ENCODE results near the gene UPK1B. TPM values are rescaled to one million over a fixed set of nuclear protein-coding genes. Genes with fewer than 3 reads are reported as not detected.
"Not testable (repeated sequence)": the region's sequence is repeated elsewhere in the genome, so short reads cannot be mapped to it uniquely, and the experiment has no call there.

UPK1B gene
- total RNA-seq, 2 experiments from 2014 or later: not detected

GRCh38 chr3:119156868-119157267 lies 16.5 kb upstream of the UPK1B start:
- no peak overlapping the region for H3K27ac Mint-ChIP-seq
- POLR2A ChIA-PET: interaction anchor here (0.5 kb wide), 1 partner anchor 23 kb away, joined by 4 read pairs; no protein-coding TSS in a partner anchor

DNA sequence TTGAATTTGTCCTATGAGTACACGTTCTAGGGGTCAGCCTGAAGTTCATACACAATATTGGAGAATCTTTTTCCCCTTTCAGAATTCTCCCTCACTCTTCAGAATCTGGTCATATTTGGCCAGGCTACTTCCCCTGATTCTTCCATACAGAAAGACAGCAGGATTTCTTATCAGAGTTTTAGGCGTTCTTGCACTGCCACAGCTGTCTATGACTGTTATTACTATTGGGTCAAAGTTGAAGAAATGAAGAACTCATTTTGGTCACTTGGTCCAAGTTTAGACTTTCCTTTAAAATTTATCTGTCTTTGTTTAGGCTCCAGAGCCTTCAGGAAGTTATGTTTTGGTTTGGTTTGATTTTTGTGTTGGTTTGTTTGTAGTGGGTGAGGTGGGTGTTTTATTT lies 15.4 kb upstream of the UPK1B start:
- ATAC-seq (ENCODE audit: low read depth): no peak
- peaks cover 2% of the 10 kb centered on the region for H3K36me3 Mint-ChIP-seq
- peaks cover 10% of the 10 kb centered on the region for H3K9me3 Mint-ChIP-seq
- DNase-seq: no peak
- no peak overlapping the region for H3K27ac Mint-ChIP-seq
- H3K4me3 Mint-ChIP-seq: no peak overlapping the region
- H3K4me1 Mint-ChIP-seq: no peaks in the 10 kb centered on the region
- POLR2A ChIA-PET: no interaction called here
- H3K27me3 Mint-ChIP-seq: peaks cover 27% of the 10 kb centered on the region

More at GRCh38 chr3:119156868-119157267, 16.5 kb upstream of the UPK1B start:
- Mint-ChIP-seq H3K27me3 (peaks cover 24% of the 10 kb centered on the region), H3K9me3 (peaks cover 11% of the 10 kb centered on the region), H3K4me1 (no peaks in the 10 kb centered on the region), H3K36me3 (peaks cover 4% of the 10 kb centered on the region), H3K4me3 (no peak overlapping the region)
- ATAC-seq (ENCODE audit: low read depth) (no peak), DNase-seq (no peak)

DNA sequence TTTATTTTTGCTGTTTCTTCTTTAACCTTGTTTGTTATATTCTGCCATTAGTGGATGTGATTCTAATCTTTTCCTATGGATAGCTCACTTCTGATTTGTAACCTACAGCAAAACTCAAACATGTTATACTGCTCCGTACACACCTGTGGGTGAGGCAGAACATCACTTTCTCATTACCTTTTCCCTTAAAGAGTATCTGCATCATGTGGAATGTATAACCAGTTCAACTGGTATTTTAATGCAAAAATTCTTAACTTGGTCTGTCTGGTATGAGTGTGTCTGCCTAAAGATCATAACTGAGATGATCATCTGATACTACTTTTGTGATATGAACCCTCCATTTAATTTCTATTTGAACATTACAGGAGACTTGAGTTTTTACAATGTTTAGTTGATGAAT lies 13.0 kb upstream of the UPK1B start:
- H3K4me1 Mint-ChIP-seq: no peaks in the 10 kb centered on the region
- DNase-seq: no peak

DNA sequence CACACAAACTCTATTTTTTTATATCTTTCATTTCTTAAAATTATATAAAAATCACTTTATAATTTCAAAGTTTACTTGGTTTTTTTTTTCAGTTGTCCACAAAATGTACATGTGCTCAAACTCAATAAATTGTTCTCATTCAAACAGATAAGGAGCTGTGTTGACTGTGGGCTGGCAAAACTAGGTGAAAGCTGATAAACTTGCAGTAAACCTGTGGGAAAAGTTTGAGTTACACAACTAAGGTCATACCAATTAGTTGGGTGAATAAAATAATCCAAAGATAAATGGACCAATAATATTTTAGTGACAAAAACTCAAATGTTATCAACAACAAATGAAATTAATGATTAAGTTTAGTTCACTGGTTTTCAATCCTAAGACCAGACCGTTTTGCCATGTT lies 12.6 kb upstream of the UPK1B start:
- Mint-ChIP-seq H3K4me3 (no peak overlapping the region), H3K9me3 (peaks cover 2% of the 10 kb centered on the region), H3K27ac (no peak overlapping the region), H3K4me1 (no peaks in the 10 kb centered on the region), H3K36me3 (no peaks in the 10 kb centered on the region), H3K27me3 (peaks cover 14% of the 10 kb centered on the region)
- DNase-seq (no peak), ATAC-seq (ENCODE audit: low read depth) (no peak)
- POLR2A ChIA-PET: no interaction called here

More for the DNA sequence above, 13.0 kb upstream of the UPK1B start:
- Mint-ChIP-seq H3K27me3 (peaks cover 19% of the 10 kb centered on the region), H3K27ac (no peak overlapping the region), H3K9me3 (peaks cover 2% of the 10 kb centered on the region), H3K36me3 (no peaks in the 10 kb centered on the region), H3K4me3 (no peak overlapping the region)
- POLR2A ChIA-PET: no interaction called here
- no peak for ATAC-seq (ENCODE audit: low read depth)

DNA sequence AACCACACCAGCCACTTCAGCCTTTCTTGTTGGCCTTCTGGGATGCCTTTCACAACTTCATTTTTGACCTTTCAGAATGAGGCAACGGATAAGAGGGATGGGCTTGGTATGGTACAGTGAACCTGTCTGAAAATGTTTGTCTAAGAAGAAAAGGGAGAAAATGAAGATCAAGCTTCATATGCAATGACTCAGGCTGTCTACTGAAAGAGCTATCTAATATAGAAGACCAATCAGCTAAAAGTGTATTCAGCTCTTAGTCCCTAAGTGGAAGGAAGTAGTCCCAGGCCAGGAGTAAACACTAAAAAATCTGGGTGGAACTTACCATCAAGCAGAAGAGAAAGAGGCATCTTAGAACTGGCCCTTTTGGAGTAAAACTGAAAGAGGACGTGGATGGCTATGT lies 12.2 kb upstream of the UPK1B start:
- Mint-ChIP-seq H3K36me3 (no peaks in the 10 kb centered on the region), H3K4me3 (no peak overlapping the region), H3K4me1 (no peaks in the 10 kb centered on the region), H3K27me3 (peaks cover 14% of the 10 kb centered on the region), H3K9me3 (peaks cover 2% of the 10 kb centered on the region), H3K27ac (no peak overlapping the region)
- DNase-seq (no peak), ATAC-seq (ENCODE audit: low read depth) (no peak)
- POLR2A ChIA-PET: no interaction called here

DNA sequence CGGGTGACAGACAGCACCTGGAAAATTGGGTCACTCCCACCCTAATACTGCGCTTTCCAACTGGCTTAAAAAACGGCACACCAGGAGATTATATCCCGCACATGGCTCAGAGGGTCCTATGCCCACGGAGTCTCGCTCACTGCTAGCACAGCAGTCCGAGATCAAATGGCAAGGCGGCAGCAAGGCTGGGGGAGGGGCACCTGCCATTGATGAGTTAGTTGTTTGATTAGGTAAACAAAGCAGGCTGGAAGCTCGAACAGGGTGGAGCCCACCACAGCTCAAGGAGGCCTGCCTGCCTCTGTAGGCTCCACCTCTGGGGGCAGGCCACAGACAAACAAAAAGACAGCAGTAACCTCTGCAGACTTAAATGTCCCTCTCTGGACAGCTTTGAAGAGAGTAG lies 8.7 kb upstream of the UPK1B start:
- H3K4me3 Mint-ChIP-seq: not testable (repeated sequence)

DNA sequence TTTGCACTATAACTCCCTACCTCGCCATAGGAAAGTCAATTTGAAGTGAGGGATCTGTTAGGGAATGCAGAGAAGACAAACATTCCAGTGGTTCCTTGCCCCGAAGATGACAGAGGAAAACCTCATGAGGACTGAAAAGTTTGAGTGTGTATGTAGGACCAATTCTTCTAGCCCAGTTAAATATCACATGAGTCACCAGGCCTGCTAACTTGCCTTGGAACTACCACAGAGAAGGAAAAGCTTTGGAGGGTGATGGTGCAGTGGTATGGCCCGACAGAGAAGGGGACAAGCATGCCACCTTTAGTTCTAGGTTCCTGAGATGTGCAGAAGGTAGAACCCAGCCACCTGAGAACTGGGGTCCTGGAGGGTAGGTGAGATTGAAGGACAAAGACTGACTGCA lies 2.6 kb upstream of the UPK1B start:
- DNase-seq (no peak), ATAC-seq (ENCODE audit: low read depth) (no peak)
- H3K4me1 Mint-ChIP-seq: no peaks in the 10 kb centered on the region
- POLR2A ChIA-PET: no interaction called here
- no peak overlapping the region for H3K27ac Mint-ChIP-seq
- H3K27me3 Mint-ChIP-seq: peaks cover 26% of the 10 kb centered on the region
- no peaks in the 10 kb centered on the region for H3K9me3 Mint-ChIP-seq
- no peak overlapping the region for H3K4me3 Mint-ChIP-seq
- H3K36me3 Mint-ChIP-seq: no peaks in the 10 kb centered on the region

More for the DNA sequence above, 8.7 kb upstream of the UPK1B start:
- H3K4me1 Mint-ChIP-seq; DNase-seq; ATAC-seq (ENCODE audit: low read depth); H3K27ac Mint-ChIP-seq; H3K9me3 Mint-ChIP-seq; POLR2A ChIA-PET; H3K36me3 Mint-ChIP-seq: not testable (repeated sequence)
- H3K27me3 Mint-ChIP-seq: peaks cover 12% of the 10 kb centered on the region

DNA sequence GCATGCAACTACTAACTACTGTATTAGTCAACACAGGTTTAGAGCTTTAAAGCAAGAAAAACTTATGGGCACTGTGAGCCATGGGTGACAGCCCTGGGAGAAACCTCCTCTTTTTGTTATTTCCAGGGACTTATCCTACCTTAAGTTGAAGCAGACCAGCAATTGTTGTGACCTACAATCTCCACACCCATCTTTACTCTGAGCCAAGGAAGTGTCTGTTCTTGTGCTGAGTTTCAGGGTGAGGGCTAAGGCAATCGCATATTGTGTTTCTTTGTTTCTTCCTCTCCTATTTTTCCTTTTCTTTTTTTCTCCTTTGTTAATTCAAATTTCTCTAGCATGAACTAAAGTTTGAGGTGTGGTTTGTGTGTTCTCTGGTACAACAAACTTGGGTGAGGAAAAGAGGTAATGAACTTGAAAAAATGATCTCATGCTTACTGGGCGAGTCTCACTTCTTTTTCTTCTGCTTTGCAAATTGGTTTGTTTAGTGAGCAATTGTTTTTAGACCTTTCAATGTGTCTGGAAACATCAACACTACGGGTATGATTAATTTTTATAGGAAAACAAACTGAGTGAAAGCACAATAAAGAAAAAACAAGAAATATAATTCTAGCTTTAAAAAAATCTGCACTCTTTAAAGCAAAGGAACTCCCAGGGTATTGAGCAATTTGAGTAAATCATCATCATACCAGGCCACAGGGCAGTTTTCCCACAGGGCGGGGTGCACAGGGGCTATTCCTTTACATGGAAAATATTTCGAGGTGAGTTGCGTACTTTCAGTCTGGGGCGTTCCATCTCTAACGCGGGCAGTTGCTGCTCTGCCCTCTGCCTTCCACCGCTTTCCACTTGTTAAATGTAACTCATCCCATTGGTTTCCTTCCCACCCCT lies 2.7 kb downstream of the UPK1B start:
- Mint-ChIP-seq H3K27me3 (peaks cover 44% of the 10 kb centered on the region), H3K9me3 (no peaks in the 10 kb centered on the region), H3K4me3 (no peak overlapping the region), H3K4me1 (no peaks in the 10 kb centered on the region), H3K36me3 (no peaks in the 10 kb centered on the region), H3K27ac (no peak overlapping the region)
- ATAC-seq (ENCODE audit: low read depth) (no peak), DNase-seq (no peak)
- POLR2A ChIA-PET: no interaction called here

- Mint-ChIP-seq H3K27me3 (peaks cover 43% of the 10 kb centered on the region), H3K9me3 (no peaks in the 10 kb centered on the region), H3K36me3 (no peaks in the 10 kb centered on the region), H3K27ac (no peak overlapping the region), H3K4me1 (no peaks in the 10 kb centered on the region), H3K4me3 (no peak overlapping the region)
- POLR2A ChIA-PET: no interaction called here
- DNase-seq (no peak), ATAC-seq (ENCODE audit: low read depth) (no peak)
Observed at GRCh38 chr3:119176778-119177177, 3.4 kb downstream of the UPK1B start.

- H3K9me3 Mint-ChIP-seq: no peaks in the 10 kb centered on the region
- H3K27ac Mint-ChIP-seq: no peak overlapping the region
- POLR2A ChIA-PET: no interaction called here
- H3K4me3 Mint-ChIP-seq: no peak overlapping the region
- ATAC-seq (ENCODE audit: low read depth): no peak
- H3K36me3 Mint-ChIP-seq: no peaks in the 10 kb centered on the region
- peaks cover 43% of the 10 kb centered on the region for H3K27me3 Mint-ChIP-seq
- H3K4me1 Mint-ChIP-seq: no peaks in the 10 kb centered on the region
- no peak for DNase-seq
Observed at GRCh38 chr3:119177321-119177720, 3.9 kb downstream of the UPK1B start.

DNA sequence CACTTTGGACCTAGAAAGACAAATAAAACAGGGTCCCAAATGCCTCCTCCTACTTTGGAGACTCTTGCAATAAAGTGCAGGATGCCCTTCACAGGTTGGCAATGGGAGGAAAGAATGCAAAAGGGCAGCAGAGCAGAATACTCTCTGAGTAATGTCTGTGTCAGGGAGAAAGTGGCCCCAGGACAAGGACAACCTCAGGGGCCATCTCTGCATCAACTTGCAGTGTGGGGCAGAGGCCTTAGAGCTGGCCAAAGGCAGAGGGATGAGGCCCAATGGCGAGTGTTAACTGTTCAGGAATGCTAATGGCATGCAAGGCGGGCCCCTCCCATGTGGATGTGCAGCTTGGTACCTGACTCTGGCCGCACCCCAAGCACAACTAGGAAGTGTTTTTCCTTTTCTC lies 8.4 kb downstream of the UPK1B start:
- no peaks in the 10 kb centered on the region for H3K4me1 Mint-ChIP-seq
- no peak for DNase-seq
- H3K4me3 Mint-ChIP-seq: no peak overlapping the region
- POLR2A ChIA-PET: no interaction called here
- no peaks in the 10 kb centered on the region for H3K9me3 Mint-ChIP-seq
- ATAC-seq (ENCODE audit: low read depth): no peak
- no peaks in the 10 kb centered on the region for H3K36me3 Mint-ChIP-seq
- H3K27me3 Mint-ChIP-seq: peaks cover 14% of the 10 kb centered on the region
- H3K27ac Mint-ChIP-seq: no peak overlapping the region

- H3K36me3 Mint-ChIP-seq: no peaks in the 10 kb centered on the region
- POLR2A ChIA-PET: no interaction called here
Observed at GRCh38 chr3:119184111-119184510, 10.7 kb downstream of the UPK1B start.

DNA sequence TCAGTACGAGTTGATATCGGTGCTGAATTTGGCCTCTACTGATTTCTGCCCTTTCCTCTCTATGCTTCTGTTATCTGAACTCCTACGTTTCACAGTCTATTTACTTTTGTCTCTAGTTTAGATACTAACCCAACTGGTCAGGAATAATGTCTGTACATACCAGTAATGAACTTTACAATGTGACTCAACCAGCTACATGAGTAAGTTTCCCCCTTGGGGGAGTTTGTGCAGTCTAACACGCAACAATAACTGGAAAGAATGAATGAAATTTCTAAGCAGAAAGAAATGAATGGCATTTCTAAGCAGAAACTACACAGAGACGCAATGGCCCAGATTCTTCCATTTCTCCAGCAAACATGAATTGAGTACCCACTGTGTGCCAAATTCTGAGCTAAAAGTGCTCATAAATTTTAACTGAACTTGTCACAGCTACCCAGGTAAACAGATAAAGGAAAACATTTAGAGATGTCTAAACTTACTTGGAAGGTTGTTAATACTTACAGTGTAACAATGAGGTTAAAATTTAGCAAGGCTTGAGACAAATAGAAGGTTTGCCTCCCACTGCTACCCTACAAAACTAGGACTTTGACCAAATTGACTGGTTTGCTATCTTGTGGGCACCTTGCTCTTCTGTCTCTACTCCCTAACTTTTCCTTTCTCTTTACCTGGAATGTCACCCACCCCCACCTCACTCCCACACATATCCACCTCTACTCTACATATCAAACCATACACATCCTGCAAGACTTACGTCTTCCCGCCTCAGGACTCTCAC lies 11.6 kb downstream of the UPK1B start:
- POLR2A ChIA-PET: no interaction called here
- no peak overlapping the region for H3K27ac Mint-ChIP-seq

More at GRCh38 chr3:119184111-119184510, 10.7 kb downstream of the UPK1B start:
- Mint-ChIP-seq H3K27ac (no peak overlapping the region), H3K27me3 (peaks cover under 1% of the 10 kb centered on the region), H3K4me1 (no peaks in the 10 kb centered on the region), H3K9me3 (no peaks in the 10 kb centered on the region), H3K4me3 (no peak overlapping the region)
- DNase-seq (no peak), ATAC-seq (ENCODE audit: low read depth) (no peak)

GRCh38 chr3:119187266-119187665 lies 13.9 kb downstream of the UPK1B start:
- ATAC-seq (ENCODE audit: low read depth) (no peak), DNase-seq (no peak)
- Mint-ChIP-seq H3K4me1 (no peaks in the 10 kb centered on the region), H3K27me3 (no peaks in the 10 kb centered on the region), H3K9me3 (no peaks in the 10 kb centered on the region), H3K27ac (no peak overlapping the region), H3K4me3 (no peak overlapping the region), H3K36me3 (no peaks in the 10 kb centered on the region)
- POLR2A ChIA-PET: no interaction called here

More for the DNA sequence above, 11.6 kb downstream of the UPK1B start:
- Mint-ChIP-seq H3K9me3 (no peaks in the 10 kb centered on the region), H3K4me3 (no peak overlapping the region), H3K27me3 (no peaks in the 10 kb centered on the region), H3K4me1 (no peaks in the 10 kb centered on the region), H3K36me3 (no peaks in the 10 kb centered on the region)
- no peak for DNase-seq
- ATAC-seq (ENCODE audit: low read depth): no peak

Data from activated naive CD8-positive, alpha-beta T cell treated with anti-CD3 and anti-CD28 coated beads, Interleukin-2, amount 10 ng/mL, durations not matched to agents 7 days and 5 days (primary cell).